Fibroblast of lung (primary cell): ENCODE measurements around the gene ARHGAP1. TPM values are rescaled to one million over a fixed set of nuclear protein-coding genes. Genes with fewer than 3 reads are reported as not detected.

ENCODE experiments used
- DNase-seq, 2 donors: peaks; one replicate each; pipeline versions ENCODE4 v3.0.0 to v3.0.0-alpha.2; 2010; ENCODE audit warnings: low read depth in 2 of 2
- H2AFZ ChIP-seq: 2 replicates; pipeline ENCODE4 v1.5.1; 2012; ENCODE audit warnings: low read length, control low read depth, inconsistent platforms
- H3K27ac ChIP-seq: 2 replicates; pipeline ENCODE4 v1.5.1; 2011; ENCODE audit warnings: low read length, control low read depth; ENCODE audit not compliant: insufficient read depth
- H3K27me3 ChIP-seq: 2 replicates; pipeline ENCODE4 v1.5.1; 2011; ENCODE audit warnings: mild to moderate bottlenecking, low read length; ENCODE audit not compliant: control insufficient read depth, insufficient read depth
- H3K36me3 ChIP-seq: 2 replicates; pipeline ENCODE4 v1.5.1; 2011; ENCODE audit warnings: low read length; ENCODE audit not compliant: control insufficient read depth, insufficient read depth
- H3K4me1 ChIP-seq: 2 replicates; pipeline ENCODE4 v1.5.1; 2011; ENCODE audit warnings: low read length; ENCODE audit not compliant: control insufficient read depth, insufficient read depth; ENCODE audit errors: extremely low read depth
- H3K4me2 ChIP-seq: 2 replicates; pipeline ENCODE4 v1.5.1; 2011; ENCODE audit warnings: low read length, control low read depth; ENCODE audit not compliant: insufficient read depth; ENCODE audit errors: extremely low read depth
- H3K4me3 ChIP-seq, 4 experiments: fragments of 200-600 bp in 1 of 4; sonication (generic) in 1 of 4; replicated peaks in 1 of 4; 2 replicates each; pipeline ENCODE4 v1.5.1; 2011 to 2016; ENCODE audit warnings: low read length in 4 of 4, low read depth in 3 of 4, mild to moderate bottlenecking in 3 of 4, control low read depth in 2 of 4, inconsistent platforms in 1 of 4, mixed read lengths in 1 of 4; ENCODE audit not compliant: insufficient read depth in 1 of 4; ENCODE audit errors: control extremely low read depth in 1 of 4
- H3K79me2 ChIP-seq: 2 replicates; pipeline ENCODE4 v1.5.1; 2012; ENCODE audit warnings: mild to moderate bottlenecking, low read length, inconsistent platforms; ENCODE audit not compliant: control insufficient read depth, insufficient read depth
- H3K9ac ChIP-seq: 2 replicates; pipeline ENCODE4 v1.5.1; 2011; ENCODE audit warnings: mild to moderate bottlenecking, low read length, control low read depth; ENCODE audit not compliant: insufficient read depth
- H3K9me3 ChIP-seq: 2 replicates; pipeline ENCODE4 v1.5.1; 2012; ENCODE audit warnings: low read depth, low read length; ENCODE audit not compliant: control insufficient read depth, insufficient read depth
- H4K20me1 ChIP-seq: 2 replicates; pipeline ENCODE4 v1.5.1; 2011; ENCODE audit warnings: low read length; ENCODE audit not compliant: control insufficient read depth, insufficient read depth; ENCODE audit errors: extremely low read depth
- EZH2 ChIP-seq: IDR thresholded peaks from 2 replicates; pipeline ENCODE4 v1.5.1; 2012; ENCODE audit warnings: low read length, control low read depth, mild to moderate bottlenecking; ENCODE audit errors: missing control alignments
- polyA plus RNA-seq, 2 donors: library from polyadenylated mRNA; depleted of rRNA in 1 of 2; stranded (reverse) in 1 of 2; unstranded in 1 of 2; fragments of >200 nt; gene quantifications; 2 replicates each; pipeline ENCODE4 v1.2.1, GENCODE V29; 2011 to 2012; ENCODE audit warnings: missing spikeins in 1 of 2
- total RNA-seq: library from RNA; depleted of rRNA; stranded (reverse); fragments of >200 nt; gene quantifications from 2 replicates; pipeline ENCODE4 v1.2.1, GENCODE V29; 2014
- TF ChIP-seq, protein P1 (sequence below), 2 donors: IDR thresholded peaks in 1 of 2; conservative IDR thresholded peaks in 1 of 2; 1 replicate in 1 of 2; 2 replicates in 1 of 2; pipeline ENCODE4 v1.5.1; 2011 to 2012; ENCODE audit warnings: low read length in 2 of 2, control low read depth in 1 of 2, inconsistent platforms in 1 of 2, low read depth in 1 of 2, mild to moderate bottlenecking in 1 of 2

Gene ARHGAP1
- total and polyA plus RNA-seq, 2 donors (not counting 1 experiment from before 2014, with no cell fraction given): 34.4 to 38.0 TPM

DNA sequence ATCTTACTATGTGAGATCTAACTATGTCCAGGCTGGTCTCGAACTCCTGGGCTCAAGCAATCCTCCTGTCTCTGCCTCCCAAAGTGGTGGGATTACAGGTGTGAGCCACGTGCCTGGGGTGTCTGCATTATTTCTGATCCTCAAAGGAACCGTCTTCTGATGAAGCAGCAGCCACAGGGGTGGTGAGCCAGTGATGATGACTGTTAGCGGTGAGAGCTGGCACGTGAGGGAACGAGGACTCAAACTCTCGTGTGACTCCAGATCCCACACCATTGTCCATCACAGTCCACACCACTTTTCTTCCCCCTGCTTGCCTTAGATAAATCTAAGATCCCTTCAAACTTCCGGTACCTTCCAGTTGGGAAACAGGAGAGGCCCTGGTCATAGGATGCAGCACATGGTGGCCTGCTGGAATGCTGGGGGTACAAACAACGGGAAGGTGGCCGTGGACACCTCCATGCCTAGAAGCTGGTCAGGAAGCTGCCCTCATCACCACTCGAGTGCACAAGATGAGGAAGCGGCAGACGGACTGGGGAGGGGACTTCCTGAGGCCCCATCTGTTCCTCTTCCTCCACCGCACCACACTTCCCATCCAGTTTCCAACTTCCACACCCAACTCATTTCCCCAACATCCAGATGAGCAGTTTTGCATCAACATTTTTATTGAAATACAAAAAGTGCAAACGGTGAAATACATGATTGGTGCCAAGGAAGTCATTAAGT, 23.8 kb downstream of the ARHGAP1 start:
- DNase-seq: no peak
- Histone ChIP-seq H3K9ac (no peak overlapping the region), H3K79me2 (no peaks in the 10 kb centered on the region)

DNA sequence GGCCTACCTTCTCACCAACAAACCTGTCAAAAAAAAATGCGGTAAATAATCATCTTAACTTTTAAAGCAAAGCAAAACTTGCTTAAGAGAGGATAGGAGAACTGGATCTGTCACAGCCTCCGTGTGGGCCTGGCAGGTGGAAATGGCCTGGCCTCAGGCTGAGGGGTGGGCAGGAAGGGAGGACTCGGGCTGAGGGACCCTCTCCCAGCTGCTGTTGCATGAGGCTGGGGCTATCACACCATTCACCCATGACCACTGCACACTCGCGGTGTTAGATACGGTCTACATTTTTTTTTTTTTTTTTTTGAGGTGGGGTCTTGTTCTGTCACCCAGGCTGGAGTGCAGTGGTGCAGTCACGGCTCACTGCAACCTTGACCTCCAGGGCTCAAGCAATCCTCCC, 24.5 kb downstream of the ARHGAP1 start:
- H3K36me3 ChIP-seq: peaks cover 27% of the 10 kb centered on the region
- no peak overlapping the region for H3K4me2 ChIP-seq
- no peaks in the 10 kb centered on the region for H3K79me2 ChIP-seq
- H4K20me1 ChIP-seq: no peaks in the 10 kb centered on the region
- no peaks in the 10 kb centered on the region for H3K9me3 ChIP-seq
- H3K27me3 ChIP-seq: no peaks in the 10 kb centered on the region
- H3K27ac ChIP-seq: peak overlapping the region; percentile 19
- H3K4me1 ChIP-seq: peaks cover 4% of the 10 kb centered on the region
- no peak for DNase-seq
- H3K4me3 ChIP-seq: no peak overlapping the region
- H2AFZ ChIP-seq: no peak overlapping the region
- TF ChIP-seq, protein P1, sequence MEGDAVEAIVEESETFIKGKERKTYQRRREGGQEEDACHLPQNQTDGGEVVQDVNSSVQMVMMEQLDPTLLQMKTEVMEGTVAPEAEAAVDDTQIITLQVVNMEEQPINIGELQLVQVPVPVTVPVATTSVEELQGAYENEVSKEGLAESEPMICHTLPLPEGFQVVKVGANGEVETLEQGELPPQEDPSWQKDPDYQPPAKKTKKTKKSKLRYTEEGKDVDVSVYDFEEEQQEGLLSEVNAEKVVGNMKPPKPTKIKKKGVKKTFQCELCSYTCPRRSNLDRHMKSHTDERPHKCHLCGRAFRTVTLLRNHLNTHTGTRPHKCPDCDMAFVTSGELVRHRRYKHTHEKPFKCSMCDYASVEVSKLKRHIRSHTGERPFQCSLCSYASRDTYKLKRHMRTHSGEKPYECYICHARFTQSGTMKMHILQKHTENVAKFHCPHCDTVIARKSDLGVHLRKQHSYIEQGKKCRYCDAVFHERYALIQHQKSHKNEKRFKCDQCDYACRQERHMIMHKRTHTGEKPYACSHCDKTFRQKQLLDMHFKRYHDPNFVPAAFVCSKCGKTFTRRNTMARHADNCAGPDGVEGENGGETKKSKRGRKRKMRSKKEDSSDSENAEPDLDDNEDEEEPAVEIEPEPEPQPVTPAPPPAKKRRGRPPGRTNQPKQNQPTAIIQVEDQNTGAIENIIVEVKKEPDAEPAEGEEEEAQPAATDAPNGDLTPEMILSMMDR (conservative IDR thresholded peaks at IDR 0.05 in 1 of 2, IDR thresholded peaks at IDR 0.05 in 1 of 2; ENCODE audit: low read depth in 1 of 2, low read length in 2 of 2): no peak
- TF ChIP-seq EZH2: no peak
- H3K9ac ChIP-seq: no peak overlapping the region

More for the DNA sequence above, 23.8 kb downstream of the ARHGAP1 start:
- H3K27ac ChIP-seq: no peak overlapping the region
- H3K36me3 ChIP-seq: peaks cover 29% of the 10 kb centered on the region
- no peaks in the 10 kb centered on the region for H3K27me3 ChIP-seq
- no peaks in the 10 kb centered on the region for H3K9me3 ChIP-seq
- no peak overlapping the region for H3K4me2 ChIP-seq
- peaks cover 4% of the 10 kb centered on the region for H3K4me1 ChIP-seq
- TF ChIP-seq EZH2: no peak
- TF ChIP-seq, protein P1 (conservative IDR thresholded peaks at IDR 0.05 in 1 of 2, IDR thresholded peaks at IDR 0.05 in 1 of 2; ENCODE audit: low read depth in 1 of 2, low read length in 2 of 2): no peak
- H2AFZ ChIP-seq: no peak overlapping the region
- H3K4me3 ChIP-seq: no peak overlapping the region
- H4K20me1 ChIP-seq: no peaks in the 10 kb centered on the region

DNA sequence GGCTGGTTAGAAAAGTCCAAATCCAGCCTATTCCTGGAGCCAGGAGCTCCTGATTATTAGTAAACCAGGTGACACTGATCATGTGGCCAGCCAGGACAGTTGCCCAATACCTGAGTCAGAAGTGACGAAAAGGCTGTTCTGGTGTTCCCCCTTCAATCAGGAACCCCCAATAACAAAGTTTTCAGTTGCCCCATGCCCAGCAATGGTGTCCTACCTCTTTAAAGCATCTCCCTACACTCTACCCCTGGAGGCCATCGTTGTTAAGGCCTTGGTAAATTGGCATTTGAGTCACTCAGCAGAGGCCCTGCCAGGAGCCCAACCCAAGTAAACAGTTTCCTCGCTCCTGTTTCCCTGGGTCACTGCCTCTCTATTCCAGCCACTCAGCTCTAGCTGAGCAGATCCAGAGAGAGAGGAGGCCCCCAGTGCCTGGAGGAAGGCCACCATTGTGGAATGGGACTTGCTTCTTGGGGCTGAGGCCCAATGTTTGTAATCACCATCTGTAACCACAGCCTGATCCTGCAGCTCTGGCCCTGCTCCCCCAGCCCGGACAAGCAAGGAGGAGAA, 25.0 kb downstream of the ARHGAP1 start:
- Histone ChIP-seq H3K9me3 (no peaks in the 10 kb centered on the region), H3K4me1 (peaks cover 4% of the 10 kb centered on the region), H3K4me3 (no peak overlapping the region), H3K27ac (peak overlapping the region; percentile 19), H4K20me1 (no peaks in the 10 kb centered on the region), H2AFZ (no peak overlapping the region), H3K79me2 (no peaks in the 10 kb centered on the region), H3K27me3 (no peaks in the 10 kb centered on the region), H3K9ac (no peak overlapping the region), H3K4me2 (no peak overlapping the region), H3K36me3 (peaks cover 24% of the 10 kb centered on the region)
- peak; percentile 72 to 78 for DNase-seq
- TF ChIP-seq EZH2: no peak
- TF ChIP-seq, protein P1 (conservative IDR thresholded peaks at IDR 0.05 in 1 of 2, IDR thresholded peaks at IDR 0.05 in 1 of 2; ENCODE audit: low read depth in 1 of 2, low read length in 2 of 2): peak; percentile 19 to 20
